Stimulated activated CD4-positive, alpha-beta T cell treated with anti-CD3 and anti-CD28 coated beads, TNF-alpha, amount 100 ng/mL, for 24 hours (primary cell): ENCODE measurements around the gene NFE2.
"Not testable (repeated sequence)": the region's sequence is repeated elsewhere in the genome, so short reads cannot be mapped to it uniquely, and the experiment has no call there.

Source experiments
- DNase-seq, 3 experiments: peaks; one replicate each; pipeline ENCODE4 v3.0.0-alpha.2; 2020; ENCODE audit warnings: low read depth in 3 of 3

The NFE2 gene

DNA sequence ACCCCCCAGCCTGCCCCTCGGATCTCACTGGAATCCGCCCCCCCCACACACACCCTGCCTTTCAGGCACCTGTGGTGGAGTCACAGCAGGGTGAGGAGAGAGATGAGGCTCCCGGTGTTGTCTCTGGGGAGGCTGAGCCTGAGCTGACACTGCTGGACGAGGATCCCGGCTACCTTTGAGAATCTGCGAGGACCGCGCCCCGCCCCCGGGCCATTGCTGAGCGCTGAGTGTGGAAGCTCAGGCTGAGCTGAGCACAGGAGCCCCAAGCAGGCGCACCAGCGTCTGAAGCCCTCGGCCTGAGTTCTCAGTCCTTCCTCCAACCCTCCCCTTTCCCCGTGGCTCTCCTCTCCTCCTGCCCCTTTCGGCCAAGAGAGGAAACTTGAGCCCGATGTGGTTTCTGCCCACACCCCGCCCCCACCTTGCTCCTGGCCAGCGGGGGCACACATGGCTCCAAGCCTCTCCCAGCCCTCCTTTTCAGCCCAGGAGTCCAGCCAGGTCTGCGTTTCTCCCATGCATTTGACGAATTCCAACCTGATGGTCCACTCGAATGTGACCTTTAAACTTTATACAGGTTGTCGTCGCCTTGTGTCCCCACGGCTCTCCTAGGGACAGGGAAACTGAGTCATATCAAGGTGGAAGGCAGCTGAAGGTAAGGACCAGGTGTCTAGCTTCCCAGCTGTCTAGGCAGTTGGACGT lies at the start of gene NFE2:
Gene NFE2 (minus strand): TSS at position 284 of the 696 bp plus-strand sequence. CDS start 5,767 bp downstream, outside the sequence.
- no peak for DNase-seq

DNA sequence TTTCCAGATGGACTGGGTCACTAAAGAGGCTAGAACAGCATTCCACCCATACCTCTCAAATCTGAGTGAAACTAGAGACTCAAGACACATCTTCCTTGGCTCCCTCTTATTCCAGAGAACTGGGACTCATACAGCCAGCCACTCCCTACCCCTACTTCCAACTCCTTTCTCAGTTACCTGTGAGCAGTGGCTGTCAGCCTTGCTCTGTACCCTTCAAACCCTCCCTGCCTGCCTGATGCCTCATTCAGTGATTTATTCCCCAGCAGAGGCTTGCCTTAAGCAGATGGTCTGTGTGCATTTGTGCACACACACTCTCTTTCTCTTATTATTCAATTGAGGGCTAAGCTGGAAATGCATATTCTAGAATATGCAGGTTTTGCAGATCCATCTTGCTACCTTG lies 48.9 kb upstream of the NFE2 start:
- no peak for DNase-seq

DNA sequence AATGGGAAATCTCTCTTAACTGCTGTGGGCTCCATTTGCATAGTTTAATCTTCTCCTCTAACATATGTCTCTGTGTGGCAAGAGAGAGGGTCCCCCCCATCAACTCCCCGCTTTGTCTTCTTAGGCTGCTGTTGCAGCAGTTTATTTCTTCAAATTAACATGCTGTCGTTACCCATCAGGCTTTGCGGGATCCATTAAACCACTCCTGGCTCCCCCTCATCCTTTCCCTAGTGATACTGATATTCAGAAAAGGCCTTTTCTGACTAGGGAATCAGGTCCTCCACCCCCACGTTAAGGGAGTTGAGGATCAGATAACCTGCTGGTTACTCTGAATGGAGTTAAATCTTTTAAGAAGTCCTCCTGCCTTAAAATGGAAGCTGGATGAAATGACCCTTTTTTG lies 48.2 kb upstream of the NFE2 start:
- DNase-seq: no peak

DNA sequence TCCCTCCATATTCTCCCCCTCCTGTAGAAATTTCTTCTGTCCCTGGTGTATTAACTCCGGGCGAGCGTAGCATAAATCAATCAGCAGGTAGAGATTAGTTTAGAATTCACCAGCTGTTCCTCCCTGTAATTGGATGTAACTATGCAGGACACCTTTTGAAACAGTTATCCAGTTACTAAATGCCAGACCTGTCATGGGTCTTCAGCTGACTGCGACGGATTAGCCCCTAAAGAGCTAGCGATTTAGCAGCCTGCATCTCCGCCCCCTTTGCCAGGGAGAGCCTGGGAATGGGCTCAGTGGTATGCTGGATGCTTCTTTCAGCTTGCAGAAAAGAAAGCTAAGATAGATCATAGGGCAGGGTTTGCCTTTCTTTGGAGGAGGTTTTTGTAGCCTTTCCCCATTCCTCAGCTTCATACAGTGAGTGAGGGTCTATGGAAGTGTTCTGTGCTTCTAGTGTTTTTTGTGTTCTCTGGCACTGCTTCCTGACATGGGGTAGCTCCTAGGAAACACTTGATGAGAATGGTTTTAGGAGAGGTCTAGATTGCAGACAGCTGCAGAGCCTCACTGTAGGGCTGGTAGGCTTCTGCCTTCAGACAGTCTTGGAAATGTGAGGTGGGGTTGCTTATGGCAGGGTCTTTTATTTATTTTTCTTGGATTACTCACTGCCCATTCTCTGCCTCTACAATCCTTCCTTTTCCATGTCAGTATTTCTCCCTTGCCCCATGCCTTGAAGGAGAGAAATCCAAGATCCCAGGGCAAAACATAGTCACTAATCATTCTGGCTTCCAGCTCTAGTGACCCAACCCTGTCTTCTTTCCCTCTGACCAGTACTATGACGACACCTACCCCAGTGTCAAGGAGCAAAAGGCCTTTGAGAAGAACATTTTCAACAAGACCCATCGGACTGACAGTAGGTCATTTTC lies 40.8 kb upstream of the NFE2 start:
- no peak for DNase-seq

DNA sequence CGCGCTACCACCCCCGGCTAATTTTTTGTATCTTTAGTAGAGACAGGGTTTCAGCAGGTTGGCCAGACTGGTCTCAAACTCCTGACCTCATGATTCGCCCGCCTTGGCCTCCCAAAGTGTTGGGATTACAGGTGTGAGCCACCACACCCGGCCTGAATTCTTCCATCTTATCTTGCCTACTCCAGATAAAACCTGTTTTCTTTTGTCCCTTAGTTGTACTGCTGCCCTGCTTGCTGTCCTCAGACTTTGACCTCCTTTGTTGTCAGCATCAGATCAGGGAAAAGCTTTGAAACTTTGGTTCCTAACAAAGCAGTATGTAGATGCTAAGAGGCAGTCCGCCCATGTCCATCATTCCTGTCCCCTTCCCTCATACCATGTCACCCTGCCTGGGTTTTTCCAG lies 40.0 kb upstream of the NFE2 start:
- DNase-seq: no peak

DNA sequence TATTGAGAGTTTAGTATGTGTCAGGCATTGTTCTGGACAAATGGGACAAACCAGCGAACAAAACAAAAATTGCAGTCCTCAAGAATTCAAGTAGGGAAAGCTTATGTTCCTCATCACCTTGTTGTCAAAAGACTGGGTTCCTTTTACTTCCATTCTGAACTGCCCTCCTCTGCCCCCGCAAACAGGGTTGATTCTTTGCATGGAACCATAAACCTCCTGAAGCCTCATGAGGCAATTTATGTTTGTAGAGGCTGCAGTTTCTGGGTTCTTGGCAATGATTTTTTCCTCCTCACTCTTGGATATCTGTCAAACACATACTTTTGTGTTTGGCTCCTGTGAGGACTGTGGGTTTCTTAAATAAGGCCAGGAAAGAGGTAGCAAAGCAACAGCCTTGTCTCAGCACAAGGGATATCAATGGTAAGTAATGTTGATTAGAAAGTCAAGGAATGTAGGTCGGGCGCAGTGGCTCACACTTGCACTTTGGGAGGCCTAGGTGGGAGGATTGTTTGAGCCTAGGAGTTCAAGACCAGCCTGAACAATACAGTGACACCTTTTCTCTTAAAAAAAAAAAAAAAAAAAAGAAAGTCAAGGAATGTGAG lies 38.0 kb upstream of the NFE2 start:
- DNase-seq: no peak

DNA sequence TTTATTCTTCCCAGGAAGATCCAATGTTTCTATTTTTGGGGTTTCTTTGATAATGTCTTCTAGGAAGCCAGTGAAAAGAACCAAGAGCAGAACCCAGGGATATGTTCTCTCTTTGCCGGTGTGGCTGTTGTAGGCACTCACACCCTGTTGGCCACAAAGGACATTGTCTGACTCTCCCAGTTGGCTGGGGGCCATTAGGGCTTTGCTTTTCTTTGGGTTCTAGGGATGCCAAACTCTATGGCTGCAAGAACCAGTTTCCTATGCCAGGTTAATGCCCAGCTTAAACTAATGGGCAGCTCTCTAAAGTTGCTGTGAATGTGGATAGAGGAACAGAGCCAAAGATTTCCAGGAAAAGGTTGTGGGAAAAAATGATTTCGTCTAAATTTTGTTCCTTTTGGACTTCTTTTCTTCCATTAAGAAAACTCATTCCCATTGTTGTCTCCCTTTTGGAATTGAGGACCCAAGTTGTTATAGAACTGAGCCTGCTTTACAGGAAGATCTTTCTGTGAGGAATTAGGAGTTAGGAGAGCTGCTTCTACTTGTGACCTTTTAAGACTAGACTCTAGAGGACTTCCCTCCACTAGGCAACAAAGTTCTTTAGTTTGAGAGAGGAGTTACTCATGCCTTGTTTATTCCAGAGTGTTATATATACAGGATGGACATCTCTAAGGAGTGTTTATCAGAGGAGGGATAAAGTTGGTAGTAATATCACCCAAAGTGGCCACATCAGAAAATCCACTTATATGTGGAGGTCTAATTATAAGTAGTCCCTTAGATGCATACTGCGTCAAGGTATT lies 37.2 kb upstream of the NFE2 start:
- DNase-seq: no peak

DNA sequence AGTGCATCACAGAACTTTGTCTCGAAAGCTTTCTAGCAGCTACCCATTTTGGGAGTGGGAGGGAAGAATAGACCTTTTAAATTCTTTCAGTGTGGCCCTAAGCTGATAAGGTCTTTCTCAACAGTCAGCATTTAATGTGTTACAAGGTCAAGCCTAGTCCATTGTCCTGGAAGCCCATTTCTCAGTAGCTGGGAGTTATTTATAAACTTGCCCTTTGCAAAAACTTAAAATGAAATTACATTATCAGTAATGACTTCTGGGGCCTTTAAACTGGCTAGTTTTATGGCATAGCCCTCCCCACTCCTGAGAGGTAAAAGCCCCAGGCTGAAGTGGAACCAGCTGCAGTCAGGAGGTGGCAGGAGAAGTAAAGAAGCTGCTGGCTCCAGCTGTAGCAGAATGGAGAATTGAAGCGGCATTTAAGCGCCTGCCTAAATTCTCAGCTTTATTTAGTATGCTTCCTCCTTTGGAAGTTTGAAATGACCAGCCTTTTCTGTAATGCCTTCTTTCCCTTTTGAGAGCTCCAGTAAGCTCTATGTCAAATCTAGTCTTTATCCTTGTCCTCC lies 36.5 kb upstream of the NFE2 start:
- no peak for DNase-seq

DNA sequence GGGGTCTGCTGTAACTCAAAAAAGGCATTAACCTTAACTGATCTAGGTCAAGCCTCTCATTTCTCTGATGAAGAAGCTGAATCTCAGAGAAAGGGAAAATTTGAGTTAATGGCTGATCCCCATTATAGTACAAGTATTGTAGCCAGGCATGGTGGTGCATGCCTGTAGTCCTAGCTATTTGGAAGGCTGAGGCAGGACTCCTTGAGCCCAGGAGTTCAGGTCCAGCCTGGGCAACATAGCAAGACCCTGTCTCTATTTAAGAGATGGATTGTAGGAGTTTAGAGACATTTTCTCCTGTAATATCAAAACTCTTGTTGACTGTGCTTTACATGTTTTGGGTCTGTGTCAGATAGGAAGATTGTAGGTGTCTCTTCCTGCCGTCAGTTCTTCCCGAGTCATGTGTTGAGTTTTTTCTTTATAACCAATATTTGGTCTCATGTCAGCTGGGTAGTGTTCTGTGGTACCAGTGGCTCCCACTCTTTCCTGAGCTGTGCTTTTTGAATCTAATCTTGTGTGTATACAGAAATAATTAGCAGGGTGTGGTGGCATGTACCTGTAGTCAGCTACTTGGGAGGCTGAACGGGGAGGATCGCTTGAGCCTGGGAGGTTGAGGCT lies 32.7 kb upstream of the NFE2 start:
- no peak for DNase-seq

DNA sequence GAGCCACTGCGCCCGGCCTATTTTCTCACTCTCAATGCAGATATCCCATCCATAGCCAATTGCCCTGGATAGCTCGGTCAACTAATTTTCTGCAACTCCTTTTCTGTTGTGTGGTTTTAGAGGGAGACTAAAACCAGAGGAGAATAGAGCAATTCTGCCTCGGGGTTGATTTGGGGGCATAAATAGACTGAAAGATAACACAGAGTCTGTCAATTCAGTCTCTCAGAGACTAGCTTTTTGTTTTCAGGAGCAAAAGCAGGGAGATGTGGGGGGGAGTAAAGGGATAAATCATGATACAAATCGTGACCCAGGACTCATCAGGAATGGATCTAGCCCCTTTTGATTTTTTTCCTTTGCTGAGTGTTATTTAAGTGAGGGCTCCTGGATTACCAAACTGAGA lies 30.6 kb upstream of the NFE2 start:
- no peak for DNase-seq

DNA sequence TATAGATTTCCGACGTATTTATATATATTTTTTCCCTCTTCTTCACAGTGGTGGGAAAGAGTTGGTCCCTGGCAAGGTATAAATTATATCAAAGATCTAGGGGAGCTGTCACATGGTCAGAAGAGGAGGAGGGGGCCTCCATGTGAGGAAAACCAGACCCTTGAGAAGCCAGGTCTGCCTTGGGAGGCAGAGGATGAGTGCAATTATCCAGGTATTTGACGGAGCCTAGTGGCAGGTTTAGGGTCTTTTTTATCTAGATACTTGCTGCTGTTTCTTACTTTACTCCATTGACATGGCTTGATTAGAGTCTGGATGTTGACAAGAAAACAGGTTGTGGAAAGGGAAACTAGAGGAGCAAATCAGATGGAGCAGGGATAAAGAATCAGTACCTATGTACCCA lies 29.6 kb upstream of the NFE2 start:
- DNase-seq: no peak

DNA sequence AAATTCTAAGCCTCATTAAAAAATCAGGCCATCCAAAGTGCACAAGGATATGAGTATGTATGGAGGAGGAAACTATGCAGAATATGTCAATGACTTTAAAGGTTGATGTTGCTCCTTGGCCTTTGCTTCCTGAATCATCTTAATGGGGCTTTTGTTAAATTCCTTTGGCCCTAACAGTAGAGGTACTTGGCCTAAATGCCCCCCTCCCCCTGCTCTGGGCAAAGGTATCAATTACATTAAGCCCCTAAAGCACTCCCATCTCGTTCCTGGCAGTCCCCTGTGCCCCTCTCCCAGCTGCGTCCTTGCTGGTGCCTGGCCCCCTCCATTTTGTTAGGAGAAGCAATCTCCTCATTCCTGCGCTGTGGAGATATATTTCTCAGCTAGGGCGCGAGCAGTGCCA lies 28.9 kb upstream of the NFE2 start:
- DNase-seq: no peak

DNA sequence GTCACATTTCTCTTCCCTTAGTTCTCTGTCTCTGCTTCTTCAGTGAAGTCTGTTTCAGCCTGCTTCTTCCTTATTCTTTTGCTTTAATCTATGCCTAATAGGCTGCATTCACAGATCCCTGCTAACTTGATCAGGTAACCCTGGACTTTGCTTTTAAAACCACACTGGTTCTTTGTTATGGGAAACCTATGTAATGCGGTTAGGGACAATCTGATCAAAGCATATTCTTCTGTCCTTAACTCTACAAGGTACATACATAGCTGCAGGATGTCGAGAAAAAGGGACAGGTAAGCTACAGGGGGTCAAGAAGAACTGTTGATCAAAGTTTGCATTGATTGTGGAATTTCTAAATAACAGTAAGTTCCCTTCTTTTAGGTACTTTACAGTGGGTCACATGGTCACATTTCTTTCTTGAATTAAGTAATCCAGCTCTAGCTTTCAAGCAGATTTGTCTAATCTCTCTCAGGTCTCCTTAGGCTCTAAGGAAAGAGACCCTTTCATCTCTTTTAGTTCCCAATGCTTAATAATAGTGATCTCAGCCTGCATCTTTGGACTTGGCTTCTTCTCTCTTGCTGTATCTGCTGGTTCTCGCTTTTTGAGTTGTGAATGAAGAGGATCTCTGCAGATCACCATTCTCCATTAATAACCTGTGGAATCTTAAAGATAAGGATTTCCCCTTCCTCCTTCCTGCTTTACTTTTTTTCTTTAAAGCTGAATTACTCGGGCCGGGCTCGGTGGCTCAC lies 28.0 kb upstream of the NFE2 start:
- DNase-seq: no peak

DNA sequence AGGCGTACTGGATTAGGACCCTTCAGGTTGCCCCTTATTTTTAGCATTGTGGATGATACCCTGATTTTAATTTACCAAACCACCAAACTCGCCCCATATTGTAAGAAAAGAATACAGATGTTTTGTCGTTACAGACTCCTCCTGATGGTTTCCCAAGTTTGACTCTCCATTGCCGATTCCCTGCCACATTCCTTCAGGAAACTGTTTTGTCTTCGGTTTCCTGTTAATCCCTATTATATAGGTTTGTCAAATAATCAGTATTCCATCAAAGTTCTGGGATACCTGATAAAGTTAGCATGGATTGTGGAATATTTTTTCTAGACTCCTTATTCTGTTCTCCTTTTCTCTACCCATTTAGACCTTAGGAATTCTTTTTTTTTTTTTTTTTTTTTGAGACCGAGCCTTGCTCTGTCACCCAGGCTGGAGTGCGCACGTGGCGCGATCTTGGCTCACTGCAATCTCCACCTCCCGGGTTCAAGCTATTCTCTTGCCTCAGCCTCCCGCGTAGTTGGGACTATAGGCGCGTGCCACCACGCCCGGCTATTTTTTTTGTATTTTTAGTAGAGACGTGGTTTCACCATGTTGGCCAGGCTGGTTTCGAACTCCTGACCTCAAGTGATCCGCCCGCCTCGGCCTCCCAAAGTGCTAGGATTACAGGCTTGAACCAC lies 24.8 kb upstream of the NFE2 start:
- not testable (repeated sequence) for DNase-seq

DNA sequence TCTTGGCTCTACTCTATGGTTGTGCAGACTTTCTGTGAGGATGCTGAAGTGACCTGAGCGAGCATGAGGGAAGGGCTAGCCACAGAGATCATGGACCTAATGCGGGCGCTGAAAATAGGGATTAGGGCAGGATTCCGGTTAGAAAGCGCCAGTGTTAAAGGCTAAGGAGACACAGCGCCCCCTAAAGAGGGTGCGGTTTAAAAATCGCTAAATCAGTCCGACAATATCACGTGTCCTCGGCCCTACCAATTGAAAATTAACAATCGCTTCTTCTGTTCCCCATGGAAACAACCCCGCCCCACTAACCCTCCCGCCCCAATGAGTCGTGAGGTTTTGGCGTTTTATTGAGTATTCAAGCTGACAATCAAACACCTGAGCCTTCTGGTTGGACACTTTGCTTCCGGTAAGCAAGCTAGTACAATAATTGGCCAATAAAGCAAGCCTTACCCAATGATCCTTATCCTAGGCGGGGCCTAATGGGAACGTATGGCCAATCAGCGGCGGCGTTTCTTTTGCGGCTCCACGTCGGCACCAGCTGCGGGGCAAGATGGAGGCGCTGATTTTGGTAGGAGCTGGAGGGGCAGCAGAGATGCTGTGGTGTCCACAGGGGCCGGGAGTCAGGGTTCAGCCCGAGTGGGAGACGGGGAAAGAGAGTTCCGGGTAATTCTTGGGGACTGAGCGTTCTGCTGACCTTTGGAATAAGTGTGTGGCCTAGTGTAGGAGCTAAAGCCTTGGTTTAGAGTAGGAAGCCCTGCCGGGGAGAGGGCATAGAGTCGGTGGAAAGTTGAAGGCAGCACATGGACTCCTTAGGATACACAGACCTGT lies 24.0 kb upstream of the NFE2 start, which contains the start of gene COPZ1:
Gene COPZ1 (plus strand): TSS at position 515 of the 825 bp plus-strand sequence. CDS start 33 bp downstream, at position 548.
- peak; percentile 82 to 93 (median 89) for DNase-seq

DNA sequence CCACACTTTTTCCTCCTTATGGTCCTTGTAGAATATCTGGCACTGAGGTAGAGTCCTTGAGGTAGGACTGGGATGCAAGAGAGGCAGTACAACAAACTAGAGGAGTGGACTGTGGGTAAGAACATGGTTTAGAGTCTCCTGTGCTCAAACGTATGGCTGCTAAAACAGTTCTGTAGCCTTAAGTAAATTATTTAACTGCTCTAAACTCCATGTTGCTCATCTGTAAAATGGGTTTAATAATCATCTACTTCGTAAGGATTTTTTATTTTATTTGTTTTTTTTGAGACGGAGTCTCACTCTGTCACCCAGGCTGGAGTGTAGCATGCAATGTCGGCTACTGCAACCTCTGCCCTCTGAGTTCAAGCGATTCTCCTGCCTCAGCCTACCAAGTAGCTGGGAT lies 20.5 kb upstream of the NFE2 start:
- no peak for DNase-seq

DNA sequence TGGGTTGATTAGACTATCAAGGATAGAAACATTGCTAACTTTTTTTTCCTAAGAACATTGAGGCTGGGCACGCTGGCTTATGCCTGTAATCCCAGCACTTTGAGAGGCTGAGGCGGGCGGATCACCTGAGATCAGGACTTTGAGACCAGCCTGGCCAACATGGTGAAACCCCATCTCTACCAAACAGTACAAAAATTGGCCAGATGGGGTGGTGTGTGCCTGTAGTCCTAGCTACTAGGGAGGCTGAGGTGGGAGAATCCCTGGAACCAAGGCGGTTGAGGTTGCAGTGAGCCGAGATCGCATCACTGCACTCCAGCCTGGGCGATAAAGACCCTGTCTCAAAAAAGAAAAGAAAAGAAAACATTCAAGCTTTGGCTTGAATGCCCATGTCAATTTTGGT lies 11.5 kb upstream of the NFE2 start:
- DNase-seq: not testable (repeated sequence)

DNA sequence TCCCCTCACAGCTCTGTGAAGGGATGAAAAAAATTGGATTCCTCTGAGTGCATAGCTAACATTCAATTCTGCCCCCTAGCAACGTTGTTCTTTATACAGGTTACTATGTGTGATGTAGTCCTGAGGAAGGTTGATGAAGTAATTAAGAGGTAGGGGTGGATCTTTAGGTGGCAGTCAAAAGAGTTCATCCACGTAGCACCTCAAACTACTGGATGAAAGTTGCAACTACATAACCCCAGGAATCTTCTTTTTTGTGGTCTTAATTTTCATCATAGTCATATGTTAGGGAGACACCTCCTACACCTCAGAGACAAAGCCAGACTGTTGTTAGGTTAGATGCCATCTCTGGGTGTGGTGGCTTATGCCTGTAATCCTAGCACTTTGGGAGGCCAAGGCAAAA lies 10.2 kb upstream of the NFE2 start:
- no peak for DNase-seq
